ENCODE measurements around the gene HTT-AS.

DNA sequence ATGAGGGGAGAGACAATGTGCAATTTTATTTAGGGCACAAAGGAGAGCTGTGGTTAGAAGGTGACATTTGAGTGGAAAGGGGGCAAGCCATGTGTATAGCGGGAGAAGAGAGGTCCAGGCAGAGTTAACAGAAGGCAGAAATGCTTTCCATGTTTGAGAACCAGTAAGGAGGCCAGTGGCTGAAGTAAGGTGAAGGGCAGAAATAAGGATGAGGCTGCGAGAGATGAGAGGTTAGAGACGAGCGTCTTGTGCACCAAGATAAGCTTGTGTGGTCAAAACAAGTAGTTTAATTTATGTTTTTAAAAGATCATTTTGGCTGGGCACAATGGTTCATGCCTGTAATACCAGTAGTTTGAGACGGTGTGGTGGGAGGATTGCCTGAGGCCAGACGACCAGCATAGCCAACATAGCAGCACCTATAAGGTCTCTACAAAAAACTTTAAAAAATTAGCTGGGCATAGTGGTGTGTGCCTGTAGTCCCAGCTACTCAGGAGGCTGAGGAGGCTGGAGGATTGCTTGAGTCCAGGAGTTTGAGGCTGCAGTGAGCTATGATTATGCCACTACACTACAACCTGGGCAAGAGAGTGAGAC, 8.7 kb upstream of the HTT-AS start:
- TF ChIP-seq, protein P1, sequence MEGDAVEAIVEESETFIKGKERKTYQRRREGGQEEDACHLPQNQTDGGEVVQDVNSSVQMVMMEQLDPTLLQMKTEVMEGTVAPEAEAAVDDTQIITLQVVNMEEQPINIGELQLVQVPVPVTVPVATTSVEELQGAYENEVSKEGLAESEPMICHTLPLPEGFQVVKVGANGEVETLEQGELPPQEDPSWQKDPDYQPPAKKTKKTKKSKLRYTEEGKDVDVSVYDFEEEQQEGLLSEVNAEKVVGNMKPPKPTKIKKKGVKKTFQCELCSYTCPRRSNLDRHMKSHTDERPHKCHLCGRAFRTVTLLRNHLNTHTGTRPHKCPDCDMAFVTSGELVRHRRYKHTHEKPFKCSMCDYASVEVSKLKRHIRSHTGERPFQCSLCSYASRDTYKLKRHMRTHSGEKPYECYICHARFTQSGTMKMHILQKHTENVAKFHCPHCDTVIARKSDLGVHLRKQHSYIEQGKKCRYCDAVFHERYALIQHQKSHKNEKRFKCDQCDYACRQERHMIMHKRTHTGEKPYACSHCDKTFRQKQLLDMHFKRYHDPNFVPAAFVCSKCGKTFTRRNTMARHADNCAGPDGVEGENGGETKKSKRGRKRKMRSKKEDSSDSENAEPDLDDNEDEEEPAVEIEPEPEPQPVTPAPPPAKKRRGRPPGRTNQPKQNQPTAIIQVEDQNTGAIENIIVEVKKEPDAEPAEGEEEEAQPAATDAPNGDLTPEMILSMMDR (IDR thresholded peaks at IDR 0.05), result no peak
- TF ChIP-seq POLR2A (IDR thresholded peaks at IDR 0.05), result no peak

Data from esophagus squamous epithelium (tissue), 4 donors.